H1 (cell line): ENCODE measurements around the gene ARHGAP26.

ENCODE experiments used
- CHD2 ChIP-seq: IDR thresholded peaks from 2 replicates; pipeline ENCODE4 v1.6.1; 2012; ENCODE audit warnings: low read length, improper control_type of control experiment
- CREB1 ChIP-seq: IDR thresholded peaks from 2 replicates; pipeline ENCODE4 v1.6.1; 2012; ENCODE audit warnings: inconsistent platforms
- EGR1 ChIP-seq: IDR thresholded peaks from 2 replicates; pipeline ENCODE4 v1.6.1; 2011; ENCODE audit warnings: low read depth, low read length, borderline replicate concordance
- EP300 ChIP-seq, 2 experiments: IDR thresholded peaks; 1 replicate in 1 of 2; 2 replicates in 1 of 2; pipeline ENCODE4 v1.6.1; 2011 to 2012; ENCODE audit warnings: low read depth in 2 of 2, low read length in 2 of 2, mild to moderate bottlenecking in 2 of 2, borderline replicate concordance in 1 of 2, inconsistent platforms in 1 of 2, moderate library complexity in 1 of 2
- EZH2 ChIP-seq: fragments of 200-600 bp; sonication (generic); IDR thresholded peaks from 2 replicates; pipeline ENCODE4 v1.7.1; 2012; ENCODE audit warnings: low read depth, mild to moderate bottlenecking, moderate library complexity, low read length, inconsistent platforms; ENCODE audit not compliant: severe bottlenecking
- GABPA ChIP-seq: IDR thresholded peaks from 2 replicates; pipeline ENCODE4 v1.6.1; 2011; ENCODE audit warnings: mild to moderate bottlenecking, low read length, moderate library complexity, borderline replicate concordance; ENCODE audit not compliant: insufficient read depth
- GTF2F1 ChIP-seq: IDR thresholded peaks from 2 replicates; pipeline ENCODE4 v1.6.1; 2012; ENCODE audit warnings: low read depth, low read length, improper control_type of control experiment, borderline replicate concordance
- JUND ChIP-seq: IDR thresholded peaks from 2 replicates; pipeline ENCODE4 v1.6.1; 2011; ENCODE audit warnings: mild to moderate bottlenecking, improper control_type of control experiment, low read length
- MAFK ChIP-seq: IDR thresholded peaks from 2 replicates; pipeline ENCODE4 v1.6.1; 2012; ENCODE audit warnings: low read depth, mild to moderate bottlenecking, improper control_type of control experiment, low read length
- POLR2A ChIP-seq, 2 experiments: IDR thresholded peaks; 1 replicate in 1 of 2; 2 replicates in 1 of 2; pipeline ENCODE4 v1.6.1; 2011; ENCODE audit warnings: low read depth in 2 of 2, low read length in 2 of 2, mild to moderate bottlenecking in 2 of 2; ENCODE audit errors: control extremely low read depth in 1 of 2
- SRF ChIP-seq: IDR thresholded peaks from 2 replicates; pipeline ENCODE4 v1.6.1; 2011; ENCODE audit warnings: mild to moderate bottlenecking, low read depth, low read length, moderate library complexity
- TF ChIP-seq, protein P1 (sequence below), 3 experiments: IDR thresholded peaks; 1 replicate in 2 of 3; 2 replicates in 1 of 3; pipeline versions ENCODE4 v1.5.1 to v1.6.1; 2011; ENCODE audit warnings: low read length in 3 of 3, mild to moderate bottlenecking in 3 of 3, inconsistent platforms in 2 of 3, low read depth in 1 of 3, moderate library complexity in 1 of 3; ENCODE audit not compliant: insufficient read depth in 1 of 3; ENCODE audit errors: control extremely low read depth in 1 of 3

GRCh38 chr5:143263272-143263810 lies 493.2 kb downstream of the ARHGAP26 start:
- TF ChIP-seq, protein P1, sequence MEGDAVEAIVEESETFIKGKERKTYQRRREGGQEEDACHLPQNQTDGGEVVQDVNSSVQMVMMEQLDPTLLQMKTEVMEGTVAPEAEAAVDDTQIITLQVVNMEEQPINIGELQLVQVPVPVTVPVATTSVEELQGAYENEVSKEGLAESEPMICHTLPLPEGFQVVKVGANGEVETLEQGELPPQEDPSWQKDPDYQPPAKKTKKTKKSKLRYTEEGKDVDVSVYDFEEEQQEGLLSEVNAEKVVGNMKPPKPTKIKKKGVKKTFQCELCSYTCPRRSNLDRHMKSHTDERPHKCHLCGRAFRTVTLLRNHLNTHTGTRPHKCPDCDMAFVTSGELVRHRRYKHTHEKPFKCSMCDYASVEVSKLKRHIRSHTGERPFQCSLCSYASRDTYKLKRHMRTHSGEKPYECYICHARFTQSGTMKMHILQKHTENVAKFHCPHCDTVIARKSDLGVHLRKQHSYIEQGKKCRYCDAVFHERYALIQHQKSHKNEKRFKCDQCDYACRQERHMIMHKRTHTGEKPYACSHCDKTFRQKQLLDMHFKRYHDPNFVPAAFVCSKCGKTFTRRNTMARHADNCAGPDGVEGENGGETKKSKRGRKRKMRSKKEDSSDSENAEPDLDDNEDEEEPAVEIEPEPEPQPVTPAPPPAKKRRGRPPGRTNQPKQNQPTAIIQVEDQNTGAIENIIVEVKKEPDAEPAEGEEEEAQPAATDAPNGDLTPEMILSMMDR (IDR thresholded peaks at IDR 0.05; ENCODE audit: control extremely low read depth in 1 of 3, insufficient read depth in 1 of 3, low read depth in 1 of 3, low read length in 3 of 3), result no peak
- TF ChIP-seq EGR1 (no peak), CREB1 (no peak), SRF (no peak), JUND (no peak), MAFK (no peak), GTF2F1 (no peak), POLR2A (IDR thresholded peaks at IDR 0.05; ENCODE audit: control extremely low read depth in 1 of 2, low read depth in 2 of 2, low read length in 2 of 2) (no peak), EZH2 (no peak), EP300 (IDR thresholded peaks at IDR 0.05; ENCODE audit: borderline replicate concordance in 1 of 2, low read depth in 2 of 2, low read length in 2 of 2) (no peak), GABPA (no peak), CHD2 (no peak)
